Loucy (cell line): ENCODE data around the gene FOXM1.

Experiments used
- H2AFZ ChIP-seq: fragments of 200-600 bp; sonication (generic); 2 replicates; pipeline ENCODE4 v1.6.0; 2016; ENCODE audit warnings: antibody characterized with exemption, mild to moderate bottlenecking, low read length, moderate library complexity
- H3F3A ChIP-seq: fragments of 200-600 bp; 2 replicates; pipeline ENCODE4 v1.6.0; 2016; ENCODE audit warnings: antibody characterized with exemption, low read depth, mild to moderate bottlenecking
- H3K27me3 ChIP-seq: fragments of 200-600 bp; sonication (generic); 2 replicates; pipeline ENCODE4 v1.6.1; 2014; ENCODE audit warnings: low read length, mild to moderate bottlenecking; ENCODE audit not compliant: insufficient read depth, poor library complexity, severe bottlenecking
- H3K36me3 ChIP-seq: fragments of 200-600 bp; sonication (generic); 2 replicates; pipeline ENCODE4 v1.6.1; 2016; ENCODE audit warnings: low read length; ENCODE audit not compliant: insufficient read depth
- H3K4me1 ChIP-seq: fragments of 200-600 bp; sonication (generic); 2 replicates; pipeline ENCODE4 v1.5.1; 2014; ENCODE audit warnings: low read length, mild to moderate bottlenecking; ENCODE audit not compliant: insufficient read depth, poor library complexity, severe bottlenecking
- H3K4me2 ChIP-seq: fragments of 200-600 bp; sonication (generic); 2 replicates; pipeline ENCODE4 v1.6.0; 2014; ENCODE audit warnings: antibody characterized with exemption, low read length, low read depth, mild to moderate bottlenecking; ENCODE audit not compliant: poor library complexity, severe bottlenecking
- H3K4me3 ChIP-seq: fragments of 200-600 bp; sonication (generic); 2 replicates; pipeline ENCODE4 v1.5.1; 2014; ENCODE audit warnings: low read length, mild to moderate bottlenecking, mixed read lengths; ENCODE audit not compliant: poor library complexity, severe bottlenecking
- H3K79me2 ChIP-seq: fragments of 200-600 bp; sonication (generic); 2 replicates; pipeline ENCODE4 v1.6.1; 2014; ENCODE audit warnings: low read length; ENCODE audit not compliant: insufficient read depth
- H3K9ac ChIP-seq: fragments of 200-600 bp; sonication (generic); 2 replicates; pipeline ENCODE4 v1.6.0; 2014; ENCODE audit warnings: mild to moderate bottlenecking, low read depth, low read length, moderate library complexity; ENCODE audit not compliant: poor library complexity, severe bottlenecking
- H3K9me2 ChIP-seq: fragments of 200-600 bp; sonication (generic); replicated peaks from 2 replicates; pipeline ENCODE4 v1.6.1; 2016; ENCODE audit warnings: low read depth, low read length, mixed read lengths
- H3K9me3 ChIP-seq: fragments of 200-600 bp; sonication (generic); 2 replicates; pipeline ENCODE4 v1.6.1; 2014; ENCODE audit warnings: mild to moderate bottlenecking, antibody characterized with exemption, low read length, low read depth; ENCODE audit not compliant: insufficient read depth
- H4K20me1 ChIP-seq: fragments of 200-600 bp; sonication (generic); 2 replicates; pipeline ENCODE4 v1.6.0; 2014; ENCODE audit warnings: antibody characterized with exemption, low read length, mild to moderate bottlenecking; ENCODE audit not compliant: insufficient read depth, poor library complexity, severe bottlenecking
- CTCF ChIP-seq: fragments of 200-600 bp; sonication (generic); conservative IDR thresholded peaks from 2 replicates; pipeline ENCODE4 v1.5.1; 2014; ENCODE audit warnings: mild to moderate bottlenecking, antibody characterized with exemption, low read length
- EZH2phosphoT487 ChIP-seq: fragments of 200-600 bp; IDR thresholded peaks from 2 replicates; pipeline ENCODE4 v1.6.1; 2018; ENCODE audit warnings: antibody characterized with exemption, mild to moderate bottlenecking, moderate library complexity, borderline replicate concordance

The FOXM1 gene

DNA sequence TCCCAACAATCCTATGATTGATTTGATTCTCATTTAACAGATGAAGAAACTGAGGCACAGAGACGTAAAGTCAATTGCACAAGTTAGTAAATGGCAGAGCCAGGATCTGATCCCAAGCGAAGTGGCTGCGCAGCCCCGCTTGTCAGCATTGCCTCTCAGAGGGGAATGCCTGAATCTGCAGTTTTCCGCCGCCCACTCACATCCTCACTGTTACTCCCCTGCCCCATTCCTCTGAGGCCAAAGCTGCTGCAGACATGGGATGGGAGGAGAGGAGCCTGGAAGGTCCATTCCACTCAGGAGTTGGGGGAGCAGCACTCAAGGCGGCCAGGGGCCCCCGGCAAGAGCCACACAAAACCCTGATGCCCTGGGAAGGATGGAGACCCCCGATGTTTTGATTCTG lies 43.2 kb downstream of the FOXM1 start:
- no peaks in the 10 kb centered on the region for H3F3A ChIP-seq
- no peaks in the 10 kb centered on the region for H3K79me2 ChIP-seq
- no peak overlapping the region for H3K9ac ChIP-seq
- no peaks in the 10 kb centered on the region for H3K9me2 ChIP-seq
- no peaks in the 10 kb centered on the region for H3K4me1 ChIP-seq
- no peaks in the 10 kb centered on the region for H3K9me3 ChIP-seq
- H3K36me3 ChIP-seq: no peaks in the 10 kb centered on the region
- no peak overlapping the region for H3K4me2 ChIP-seq
- H3K4me3 ChIP-seq: no peak overlapping the region
- no peak overlapping the region for H2AFZ ChIP-seq
- no peaks in the 10 kb centered on the region for H4K20me1 ChIP-seq
- H3K27me3 ChIP-seq: no peaks in the 10 kb centered on the region
- TF ChIP-seq CTCF (no peak), EZH2phosphoT487 (no peak)

DNA sequence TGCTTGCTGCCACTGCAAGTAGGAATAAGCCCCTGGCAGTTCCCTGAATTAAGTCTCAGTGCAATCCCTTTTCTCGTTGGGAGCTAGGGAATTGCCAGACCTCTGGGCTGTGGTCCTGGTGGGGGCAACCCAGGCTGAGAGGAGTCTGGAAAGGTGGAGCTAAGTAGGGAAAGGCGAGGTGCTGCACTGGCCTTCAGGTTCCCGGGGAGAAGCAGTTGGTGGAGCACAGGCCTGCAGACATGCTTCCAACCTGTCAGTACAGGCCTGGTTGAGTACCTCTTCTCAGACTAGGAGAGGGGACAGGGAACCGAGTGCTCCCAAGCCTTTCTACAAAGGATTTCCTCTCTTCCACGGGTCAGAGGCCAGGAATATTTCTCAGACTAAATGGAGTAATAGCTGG lies 43.6 kb downstream of the FOXM1 start:
- TF ChIP-seq CTCF (no peak), EZH2phosphoT487 (no peak)
- Histone ChIP-seq H3K4me1 (no peaks in the 10 kb centered on the region), H3K4me3 (no peak overlapping the region), H3K36me3 (no peaks in the 10 kb centered on the region), H3F3A (no peaks in the 10 kb centered on the region), H3K4me2 (no peak overlapping the region), H3K9me2 (no peaks in the 10 kb centered on the region), H3K27me3 (no peaks in the 10 kb centered on the region), H3K9me3 (no peaks in the 10 kb centered on the region), H3K9ac (no peak overlapping the region), H4K20me1 (no peaks in the 10 kb centered on the region), H2AFZ (no peak overlapping the region), H3K79me2 (no peaks in the 10 kb centered on the region)

DNA sequence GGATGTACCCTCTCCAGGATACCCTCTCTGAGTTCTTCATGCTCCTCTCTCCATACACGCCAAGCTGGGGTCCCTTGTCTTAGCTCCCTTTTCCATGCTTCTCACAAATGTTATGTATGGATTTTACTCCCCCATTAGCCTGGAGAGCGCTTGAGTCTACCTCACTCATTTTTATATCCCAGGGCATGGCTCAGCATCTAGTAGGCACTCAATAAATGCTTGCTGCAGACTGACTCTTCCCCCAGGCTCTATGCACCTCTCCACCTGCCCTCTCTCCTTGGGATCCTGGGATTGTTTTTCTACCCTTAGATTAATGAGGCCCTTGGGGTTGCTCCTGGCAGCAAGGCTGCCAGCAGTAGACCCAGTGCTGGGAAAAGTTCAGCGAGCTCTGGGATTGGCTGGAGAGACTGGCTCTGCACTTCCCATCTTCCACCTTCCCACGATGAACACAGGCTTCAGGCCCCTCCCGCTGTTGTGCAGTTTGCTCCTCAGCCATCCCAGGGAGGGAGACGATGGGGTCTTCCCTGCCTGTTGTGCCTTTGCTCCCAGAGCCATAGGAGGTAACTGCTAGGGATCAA lies 44.3 kb downstream of the FOXM1 start:
- Histone ChIP-seq H4K20me1 (no peaks in the 10 kb centered on the region), H3F3A (no peaks in the 10 kb centered on the region), H3K36me3 (no peaks in the 10 kb centered on the region), H3K4me3 (no peak overlapping the region), H3K9me3 (no peaks in the 10 kb centered on the region), H3K27me3 (no peaks in the 10 kb centered on the region), H3K4me1 (no peaks in the 10 kb centered on the region), H3K9ac (no peak overlapping the region), H3K9me2 (no peaks in the 10 kb centered on the region), H3K79me2 (no peaks in the 10 kb centered on the region), H2AFZ (no peak overlapping the region), H3K4me2 (no peak overlapping the region)
- TF ChIP-seq EZH2phosphoT487 (no peak), CTCF (no peak)
